Measurements from ENCODE around the gene PSD4.

- no peak for TF ChIP-seq CTCF (IDR thresholded peaks at IDR 0.05; ENCODE audit: insufficient read depth, low read length, poor library complexity, severe bottlenecking)
- TF ChIP-seq EZH2phosphoT487 (conservative IDR thresholded peaks at IDR 0.05; ENCODE audit: low read length) = no peak
These were observed 12.8 kb upstream of the PSD4 start for GRCh38 chr2:113160962-113161361.
